ENCODE measurements around the gene TEX19. TPM values are rescaled to one million over a fixed set of nuclear protein-coding genes. Genes with fewer than 3 reads are reported as not detected.
A peak's percentile ranks its signal among the peaks of the same experiment; 100 is the strongest.
"Not testable (repeated sequence)": the region's sequence is repeated elsewhere in the genome, so short reads cannot be mapped to it uniquely, and the experiment has no call there.

The TEX19 gene
- total RNA-seq, 1 donor from 2014 or later: not detected

- no peak for DNase-seq (ENCODE audit: low spot score)
Observed at GRCh38 chr17:82334622-82335394, 24.2 kb upstream of the TEX19 start.

- peak; percentile 86 for DNase-seq (ENCODE audit: low spot score)
Observed at GRCh38 chr17:82338858-82339633, 20.0 kb upstream of the TEX19 start.

GRCh38 chr17:82339634-82340580 is 19.1 kb upstream of the TEX19 start:
- no peak for DNase-seq (ENCODE audit: low spot score)

- DNase-seq (ENCODE audit: low spot score): no peak
Observed at GRCh38 chr17:82342361-82343079, 16.5 kb upstream of the TEX19 start.

- DNase-seq (ENCODE audit: low spot score): no peak
Observed at GRCh38 chr17:82343560-82343959, 15.5 kb upstream of the TEX19 start.

GRCh38 chr17:82344175-82344907 is 14.7 kb upstream of the TEX19 start:
- DNase-seq (ENCODE audit: low spot score): no peak

- DNase-seq (ENCODE audit: low spot score): no peak
Observed at GRCh38 chr17:82345151-82345976, 13.7 kb upstream of the TEX19 start.

GRCh38 chr17:82346342-82347300 is 12.4 kb upstream of the TEX19 start:
- no peak for DNase-seq (ENCODE audit: low spot score)

- DNase-seq (ENCODE audit: low spot score): not testable (repeated sequence)
Observed at GRCh38 chr17:82347994-82348393, 11.1 kb upstream of the TEX19 start.

GRCh38 chr17:82348434-82348833 is 10.6 kb upstream of the TEX19 start:
- DNase-seq (ENCODE audit: low spot score): no peak

GRCh38 chr17:82348866-82349265 is 10.2 kb upstream of the TEX19 start:
- DNase-seq (ENCODE audit: low spot score): no peak

- no peak for DNase-seq (ENCODE audit: low spot score)
Observed at GRCh38 chr17:82349287-82349701, 9.8 kb upstream of the TEX19 start.

GRCh38 chr17:82350182-82351030 is 8.6 kb upstream of the TEX19 start:
- DNase-seq (ENCODE audit: low spot score): no peak

GRCh38 chr17:82351254-82351712 is 7.8 kb upstream of the TEX19 start:
- DNase-seq (ENCODE audit: low spot score): no peak

GRCh38 chr17:82351713-82352488 is 7.1 kb upstream of the TEX19 start:
- peak; percentile 86 for DNase-seq (ENCODE audit: low spot score)

GRCh38 chr17:82353484-82353883 is 5.6 kb upstream of the TEX19 start:
- DNase-seq (ENCODE audit: low spot score): no peak
